MM.1S (cell line): ENCODE data around the gene LNP1.
A peak's percentile ranks its signal among the peaks of the same experiment; 100 is the strongest.

Source experiments
- DNase-seq: peaks from one replicate; pipeline ENCODE4 v3.0.0-alpha.2; 2015
- H2AFZ ChIP-seq: fragments of 300-600 bp; sonication (generic); 2 replicates; pipeline ENCODE4 v1.6.0; 2016; ENCODE audit warnings: antibody characterized with exemption, low read length
- H3F3A ChIP-seq: fragments of 300-600 bp; sonication (generic); 2 replicates; pipeline ENCODE4 v1.6.1; 2016; ENCODE audit warnings: mild to moderate bottlenecking, antibody characterized with exemption, low read length, moderate library complexity, mixed read lengths; ENCODE audit not compliant: insufficient read depth
- H3K27ac ChIP-seq: fragments of 300-600 bp; sonication (generic); 2 replicates; pipeline ENCODE4 v1.5.1; 2016; ENCODE audit warnings: mild to moderate bottlenecking, low read length
- H3K27me3 ChIP-seq: fragments of 300-600 bp; sonication (generic); replicated peaks from 2 replicates; pipeline ENCODE4 v1.6.0; 2016; ENCODE audit warnings: low read length; ENCODE audit not compliant: insufficient read depth
- H3K36me3 ChIP-seq: fragments of 300-600 bp; sonication (generic); replicated peaks from 2 replicates; pipeline ENCODE4 v1.6.1; 2016; ENCODE audit warnings: mild to moderate bottlenecking, low read length, mixed read lengths; ENCODE audit not compliant: insufficient read depth
- H3K4me1 ChIP-seq: fragments of 300-600 bp; sonication (generic); 2 replicates; pipeline ENCODE4 v1.6.1; 2016; ENCODE audit warnings: low read length, mixed read lengths
- H3K4me2 ChIP-seq: fragments of 300-600 bp; sonication (generic); 2 replicates; pipeline ENCODE4 v1.6.0; 2016; ENCODE audit warnings: low read depth, low read length
- H3K4me3 ChIP-seq: fragments of 300-600 bp; sonication (generic); 2 replicates; pipeline ENCODE4 v1.5.1; 2016; ENCODE audit warnings: low read length, mixed read lengths
- H3K79me2 ChIP-seq: fragments of 300-600 bp; sonication (generic); 2 replicates; pipeline ENCODE4 v1.6.1; 2016; ENCODE audit warnings: mixed run types, low read length, mixed read lengths
- H3K9ac ChIP-seq: fragments of 300-600 bp; sonication (generic); 2 replicates; pipeline ENCODE4 v1.6.1; 2016; ENCODE audit warnings: low read length, mixed read lengths
- H3K9me2 ChIP-seq: fragments of 300-600 bp; sonication (generic); replicated peaks from 2 replicates; pipeline ENCODE4 v1.6.1; 2016; ENCODE audit warnings: mild to moderate bottlenecking, low read length, mixed read lengths; ENCODE audit not compliant: insufficient read depth
- H3K9me3 ChIP-seq: fragments of 300-600 bp; sonication (generic); replicated peaks from 2 replicates; pipeline ENCODE4 v1.6.1; 2016; ENCODE audit warnings: mild to moderate bottlenecking, low read length, mixed read lengths; ENCODE audit not compliant: insufficient read depth
- H4K20me1 ChIP-seq: fragments of 300-600 bp; sonication (generic); 2 replicates; pipeline ENCODE4 v1.6.1; 2016; ENCODE audit warnings: mild to moderate bottlenecking, low read length, moderate library complexity, mixed read lengths; ENCODE audit not compliant: insufficient read depth
- CTCF ChIP-seq: fragments of 300-600 bp; sonication (generic); IDR thresholded peaks from 2 replicates; pipeline ENCODE4 v1.5.1; 2016; ENCODE audit warnings: antibody characterized with exemption, low read length, mixed read lengths
- EZH2 ChIP-seq: fragments of 300-600 bp; sonication (generic); optimal IDR thresholded peaks from 2 replicates; pipeline ENCODE3; 2017; ENCODE audit warnings: low read depth, mild to moderate bottlenecking, antibody characterized with exemption, low read length, mixed read lengths
- EZH2phosphoT487 ChIP-seq: fragments of 300-600 bp; sonication (generic); IDR thresholded peaks from 2 replicates; pipeline ENCODE4 v1.6.1; 2018; ENCODE audit warnings: antibody characterized with exemption, low read length

The LNP1 gene

GRCh38 chr3:100449214-100449613, 47.9 kb downstream of the LNP1 start:
- Histone ChIP-seq H3K4me2 (no peak overlapping the region), H3K36me3 (no peaks in the 10 kb centered on the region), H2AFZ (no peak overlapping the region), H3K27me3 (no peaks in the 10 kb centered on the region), H3K4me1 (no peaks in the 10 kb centered on the region), H4K20me1 (no peaks in the 10 kb centered on the region), H3K27ac (no peak overlapping the region), H3K9me2 (no peaks in the 10 kb centered on the region), H3F3A (no peaks in the 10 kb centered on the region), H3K9ac (no peak overlapping the region), H3K79me2 (no peaks in the 10 kb centered on the region), H3K9me3 (no peaks in the 10 kb centered on the region; the same call in 1 of the 2 replicates), H3K4me3 (no peak overlapping the region)
- no peak for TF ChIP-seq EZH2phosphoT487
- no peak for TF ChIP-seq EZH2
- no peak for TF ChIP-seq CTCF
- DNase-seq, result no peak

- no peaks in the 10 kb centered on the region for H4K20me1 ChIP-seq
- no peak overlapping the region for H3K4me3 ChIP-seq
- no peaks in the 10 kb centered on the region for H3K79me2 ChIP-seq
- no peak overlapping the region for H3K9ac ChIP-seq
- H3K27ac ChIP-seq, result no peak overlapping the region
- no peaks in the 10 kb centered on the region for H3K36me3 ChIP-seq
- no peak for DNase-seq
- H3K9me2 ChIP-seq, result no peaks in the 10 kb centered on the region
- no peak overlapping the region for H2AFZ ChIP-seq
- H3F3A ChIP-seq, result no peaks in the 10 kb centered on the region
- H3K27me3 ChIP-seq, result no peaks in the 10 kb centered on the region
- TF ChIP-seq EZH2 (no peak), CTCF (no peak), EZH2phosphoT487 (no peak)
- peak overlapping the region; percentile 38; the same call in 1 of the 2 replicates for H3K4me2 ChIP-seq
- H3K4me1 ChIP-seq, result peaks cover 19% of the 10 kb centered on the region
- no peaks in the 10 kb centered on the region for H3K9me3 ChIP-seq
Observed at GRCh38 chr3:100454677-100455076, 53.3 kb downstream of the LNP1 start.

- no peak for TF ChIP-seq CTCF
- TF ChIP-seq EZH2phosphoT487, result no peak
- no peak for TF ChIP-seq EZH2
- peak overlapping the region; percentile 9; the same call in 1 of the 2 replicates for H3K4me3 ChIP-seq
Observed at GRCh38 chr3:100455841-100456550, 54.7 kb downstream of the LNP1 start.

More at GRCh38 chr3:100455841-100456550, 54.7 kb downstream of the LNP1 start:
- H2AFZ ChIP-seq, result peak overlapping the region; percentile 42
- H3F3A ChIP-seq, result no peaks in the 10 kb centered on the region
- no peaks in the 10 kb centered on the region for H3K79me2 ChIP-seq
- no peaks in the 10 kb centered on the region for H3K36me3 ChIP-seq
- H3K4me1 ChIP-seq, result peaks cover 19% of the 10 kb centered on the region
- peak overlapping the region; percentile 40; the same call in 1 of the 2 replicates for H3K27ac ChIP-seq
- no peak overlapping the region for H3K9ac ChIP-seq
- H3K9me3 ChIP-seq, result no peaks in the 10 kb centered on the region
- no peaks in the 10 kb centered on the region for H3K9me2 ChIP-seq
- H3K27me3 ChIP-seq, result no peaks in the 10 kb centered on the region
- H4K20me1 ChIP-seq, result no peaks in the 10 kb centered on the region
- H3K4me2 ChIP-seq, result peak overlapping the region; percentile 38; the same call in 1 of the 2 replicates
- peak; percentile 45 for DNase-seq
